Ishikawa (cell line): ENCODE data around the gene TCF4.

Experiments
- CEBPB ChIP-seq: IDR thresholded peaks from 2 replicates; pipeline ENCODE4 v1.6.1; 2012
- CREB1 ChIP-seq: IDR thresholded peaks from 2 replicates; pipeline ENCODE4 v1.6.1; 2012; ENCODE audit warnings: low read depth
- EGR1 ChIP-seq: IDR thresholded peaks from 2 replicates; pipeline ENCODE4 v1.6.1; 2012
- EP300 ChIP-seq: IDR thresholded peaks from 2 replicates; pipeline ENCODE4 v1.6.1; 2012; ENCODE audit warnings: borderline replicate concordance
- FOXM1 ChIP-seq: IDR thresholded peaks from 2 replicates; pipeline ENCODE4 v1.6.1; 2012; ENCODE audit warnings: low read depth, borderline replicate concordance
- NFIC ChIP-seq: IDR thresholded peaks from 2 replicates; pipeline ENCODE4 v1.6.1; 2012
- RAD21 ChIP-seq: IDR thresholded peaks from 2 replicates; pipeline ENCODE4 v1.6.1; 2012; ENCODE audit warnings: low read depth
- TAF1 ChIP-seq: IDR thresholded peaks from 2 replicates; pipeline ENCODE4 v1.6.1; 2012; ENCODE audit warnings: low read depth, mild to moderate bottlenecking
- TCF12 ChIP-seq: IDR thresholded peaks from 2 replicates; pipeline ENCODE4 v1.6.1; 2012; ENCODE audit warnings: low read depth
- TEAD4 ChIP-seq: IDR thresholded peaks from 2 replicates; pipeline ENCODE4 v1.6.1; 2012
- YY1 ChIP-seq: IDR thresholded peaks from 2 replicates; pipeline ENCODE4 v1.6.1; 2012; ENCODE audit warnings: low read depth
- ZBTB7A ChIP-seq: IDR thresholded peaks from 2 replicates; pipeline ENCODE4 v1.6.1; 2012; ENCODE audit warnings: low read depth
- TF ChIP-seq, protein P1 (sequence below): IDR thresholded peaks from 2 replicates; pipeline ENCODE4 v1.6.1; 2012
- TF ChIP-seq, protein P2 (sequence below): IDR thresholded peaks from 2 replicates; pipeline ENCODE4 v1.6.1; 2012; ENCODE audit warnings: low read depth, mild to moderate bottlenecking
- TF ChIP-seq, protein P3 (sequence below): IDR thresholded peaks from 2 replicates; pipeline ENCODE4 v1.6.1; 2012

The TCF4 gene

DNA sequence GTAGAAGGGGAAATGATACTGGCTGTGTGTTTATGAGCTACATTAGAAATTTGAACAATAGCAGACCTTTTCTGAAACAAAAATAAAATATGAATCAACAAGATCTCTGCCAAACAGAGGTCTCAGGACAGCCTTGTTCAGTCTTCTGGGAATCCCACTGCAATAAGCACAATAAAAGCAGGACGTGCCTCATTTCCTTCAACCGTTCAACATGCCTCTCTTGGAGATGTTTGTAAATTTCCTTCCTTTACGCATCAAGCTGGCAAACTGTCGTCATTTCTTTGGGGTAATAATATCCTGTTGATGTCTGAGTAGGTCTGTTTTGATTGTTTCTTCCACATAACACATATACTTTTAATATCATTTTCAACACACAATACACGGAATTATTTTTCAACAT is 77.2 kb downstream of the TCF4 start:
- TF ChIP-seq, protein P1, sequence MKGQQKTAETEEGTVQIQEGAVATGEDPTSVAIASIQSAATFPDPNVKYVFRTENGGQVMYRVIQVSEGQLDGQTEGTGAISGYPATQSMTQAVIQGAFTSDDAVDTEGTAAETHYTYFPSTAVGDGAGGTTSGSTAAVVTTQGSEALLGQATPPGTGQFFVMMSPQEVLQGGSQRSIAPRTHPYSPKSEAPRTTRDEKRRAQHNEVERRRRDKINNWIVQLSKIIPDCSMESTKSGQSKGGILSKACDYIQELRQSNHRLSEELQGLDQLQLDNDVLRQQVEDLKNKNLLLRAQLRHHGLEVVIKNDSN = no peak
- TF ChIP-seq, protein P2, sequence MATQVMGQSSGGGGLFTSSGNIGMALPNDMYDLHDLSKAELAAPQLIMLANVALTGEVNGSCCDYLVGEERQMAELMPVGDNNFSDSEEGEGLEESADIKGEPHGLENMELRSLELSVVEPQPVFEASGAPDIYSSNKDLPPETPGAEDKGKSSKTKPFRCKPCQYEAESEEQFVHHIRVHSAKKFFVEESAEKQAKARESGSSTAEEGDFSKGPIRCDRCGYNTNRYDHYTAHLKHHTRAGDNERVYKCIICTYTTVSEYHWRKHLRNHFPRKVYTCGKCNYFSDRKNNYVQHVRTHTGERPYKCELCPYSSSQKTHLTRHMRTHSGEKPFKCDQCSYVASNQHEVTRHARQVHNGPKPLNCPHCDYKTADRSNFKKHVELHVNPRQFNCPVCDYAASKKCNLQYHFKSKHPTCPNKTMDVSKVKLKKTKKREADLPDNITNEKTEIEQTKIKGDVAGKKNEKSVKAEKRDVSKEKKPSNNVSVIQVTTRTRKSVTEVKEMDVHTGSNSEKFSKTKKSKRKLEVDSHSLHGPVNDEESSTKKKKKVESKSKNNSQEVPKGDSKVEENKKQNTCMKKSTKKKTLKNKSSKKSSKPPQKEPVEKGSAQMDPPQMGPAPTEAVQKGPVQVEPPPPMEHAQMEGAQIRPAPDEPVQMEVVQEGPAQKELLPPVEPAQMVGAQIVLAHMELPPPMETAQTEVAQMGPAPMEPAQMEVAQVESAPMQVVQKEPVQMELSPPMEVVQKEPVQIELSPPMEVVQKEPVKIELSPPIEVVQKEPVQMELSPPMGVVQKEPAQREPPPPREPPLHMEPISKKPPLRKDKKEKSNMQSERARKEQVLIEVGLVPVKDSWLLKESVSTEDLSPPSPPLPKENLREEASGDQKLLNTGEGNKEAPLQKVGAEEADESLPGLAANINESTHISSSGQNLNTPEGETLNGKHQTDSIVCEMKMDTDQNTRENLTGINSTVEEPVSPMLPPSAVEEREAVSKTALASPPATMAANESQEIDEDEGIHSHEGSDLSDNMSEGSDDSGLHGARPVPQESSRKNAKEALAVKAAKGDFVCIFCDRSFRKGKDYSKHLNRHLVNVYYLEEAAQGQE = no peak
- TF ChIP-seq TAF1 = no peak
- no peak for TF ChIP-seq EGR1
- TF ChIP-seq EP300 = no peak
- TF ChIP-seq TEAD4 = no peak
- no peak for TF ChIP-seq YY1
- TF ChIP-seq CEBPB = no peak
- no peak for TF ChIP-seq NFIC

DNA sequence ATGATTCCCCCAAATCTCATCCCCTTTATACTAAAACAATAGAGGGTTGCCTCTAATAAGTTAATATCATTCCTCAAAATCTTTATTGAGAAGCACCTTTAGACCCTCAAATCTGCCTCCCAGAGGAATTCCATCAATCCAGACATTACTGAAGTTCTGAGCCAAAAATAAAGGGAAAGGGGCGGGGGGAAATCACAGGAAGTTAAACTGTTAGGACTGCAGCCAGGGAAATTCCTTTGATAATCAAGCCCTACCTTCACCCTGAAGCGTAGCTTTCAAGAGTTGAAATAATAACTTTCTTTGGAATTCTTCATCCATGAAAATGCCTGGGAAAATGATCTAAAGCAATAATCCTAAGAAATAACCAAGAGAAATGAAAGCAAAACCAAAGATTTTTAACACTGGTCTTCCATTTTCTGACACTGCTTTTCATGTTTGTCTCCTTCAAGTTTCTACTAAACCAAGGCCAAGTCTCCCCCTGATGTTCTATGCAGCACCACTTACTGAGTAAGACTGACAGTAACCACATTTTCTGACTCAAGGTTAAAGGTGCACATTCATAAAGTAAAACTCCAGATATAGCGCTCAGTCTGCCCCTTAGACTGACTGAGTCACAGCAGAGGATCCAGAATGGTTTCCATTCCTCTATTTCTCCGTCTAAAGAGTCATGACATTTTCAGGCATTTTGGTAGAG is 78.2 kb downstream of the TCF4 start:
- no peak for TF ChIP-seq YY1
- TF ChIP-seq EP300 = no peak
- no peak for TF ChIP-seq EGR1
- TF ChIP-seq, protein P3, sequence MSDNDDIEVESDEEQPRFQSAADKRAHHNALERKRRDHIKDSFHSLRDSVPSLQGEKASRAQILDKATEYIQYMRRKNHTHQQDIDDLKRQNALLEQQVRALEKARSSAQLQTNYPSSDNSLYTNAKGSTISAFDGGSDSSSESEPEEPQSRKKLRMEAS = no peak
- TF ChIP-seq RAD21 = no peak
- peak; percentile 53; the same call in 1 of the 2 replicates for TF ChIP-seq NFIC
- TF ChIP-seq CEBPB = no peak

DNA sequence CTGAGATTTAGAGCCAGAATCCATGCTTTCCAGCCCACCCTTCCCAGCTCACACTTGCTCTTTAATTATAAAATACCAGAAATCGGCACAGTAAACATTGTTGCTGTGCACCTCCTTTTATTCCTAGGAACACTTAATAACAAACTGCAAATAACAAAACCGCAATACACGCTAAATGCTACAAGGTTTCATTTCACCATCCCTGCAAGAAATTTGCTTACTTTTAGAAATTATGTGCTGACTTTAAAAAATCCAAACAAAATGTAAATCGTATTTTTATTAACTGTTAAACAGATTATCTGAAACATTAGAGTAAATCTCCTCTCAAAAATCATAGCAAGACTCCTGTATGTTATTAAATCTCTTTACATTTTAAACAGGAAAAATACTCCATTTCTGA is 79.3 kb downstream of the TCF4 start:
- TF ChIP-seq ZBTB7A = no peak
- TF ChIP-seq RAD21 = no peak
- TF ChIP-seq CEBPB = no peak
- no peak for TF ChIP-seq TAF1

DNA sequence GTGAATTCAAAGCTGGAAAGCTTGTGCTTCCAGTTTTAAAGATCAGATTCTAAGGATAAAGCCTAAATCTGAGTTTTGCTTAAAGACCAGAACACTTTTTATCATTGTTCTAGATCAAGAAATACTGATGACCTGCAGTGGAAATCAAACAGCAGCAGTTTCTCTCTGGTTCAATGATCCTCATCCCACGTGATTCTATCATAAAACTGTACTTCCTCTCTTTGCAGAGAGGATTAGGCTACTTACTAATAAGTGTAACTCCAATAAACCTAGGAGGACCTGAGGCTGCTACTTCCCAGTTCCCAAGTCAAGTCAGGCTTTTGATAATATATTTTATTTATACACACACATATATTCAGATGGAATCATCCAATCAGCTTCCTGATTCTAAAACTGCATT is 81.9 kb downstream of the TCF4 start:
- TF ChIP-seq, protein P3 = no peak
- TF ChIP-seq FOXM1 = no peak
- TF ChIP-seq, protein P2 = no peak
- TF ChIP-seq CEBPB = no peak
- no peak for TF ChIP-seq RAD21

DNA sequence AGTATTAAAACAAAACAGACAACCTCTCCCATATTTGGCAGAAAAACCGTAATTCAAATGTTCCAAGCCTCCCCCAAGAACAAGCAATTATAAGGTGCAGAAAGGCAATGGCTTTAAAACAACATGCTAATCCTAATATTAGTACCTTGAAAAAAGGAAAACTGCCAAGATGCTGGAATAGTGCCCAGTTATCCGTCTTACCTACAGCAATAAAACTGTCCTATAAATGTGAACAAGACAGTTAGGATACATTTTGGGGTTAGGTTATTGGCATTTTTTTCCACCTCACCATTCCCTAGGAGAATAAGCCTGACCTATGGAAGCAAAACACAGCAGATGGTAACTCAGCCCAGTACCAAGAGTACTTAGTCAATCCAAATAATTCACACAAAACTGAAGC is 83.2 kb downstream of the TCF4 start:
- TF ChIP-seq, protein P3 = no peak
- 0 out of 2 replicates have a peak, but pooled peaks have one; percentile 18 for TF ChIP-seq NFIC
- TF ChIP-seq TEAD4 = no peak

DNA sequence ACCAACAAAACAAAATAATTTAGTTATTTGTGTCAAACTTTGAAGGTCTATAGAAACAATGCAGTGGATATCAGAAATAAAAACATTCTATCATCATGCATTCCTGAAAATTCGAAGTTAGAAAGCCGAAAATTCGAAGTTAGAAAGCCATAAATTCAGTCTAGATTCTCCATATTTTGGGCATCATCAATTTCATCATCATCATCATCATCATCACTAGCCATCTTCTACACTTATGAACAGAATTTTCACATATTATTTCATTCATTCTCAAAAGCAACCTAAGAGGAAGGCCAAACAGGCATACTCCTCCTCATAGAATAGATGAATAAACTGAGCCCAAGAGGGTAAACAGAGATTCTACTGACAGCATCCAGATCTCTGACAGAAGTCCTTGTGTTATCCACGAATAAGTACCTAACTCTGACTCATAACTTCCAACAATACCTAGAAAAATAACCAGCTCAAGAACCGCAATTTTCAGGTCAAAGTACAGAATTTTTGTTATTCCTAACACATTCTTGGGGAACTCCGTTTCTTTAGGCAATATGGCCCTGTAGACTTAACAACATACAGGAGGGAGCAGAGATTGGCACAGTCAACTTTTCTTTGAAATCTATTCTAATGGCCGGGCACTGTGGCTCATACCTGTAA is 84.7 kb downstream of the TCF4 start:
- TF ChIP-seq EP300 = no peak
- no peak for TF ChIP-seq RAD21
- no peak for TF ChIP-seq EGR1

DNA sequence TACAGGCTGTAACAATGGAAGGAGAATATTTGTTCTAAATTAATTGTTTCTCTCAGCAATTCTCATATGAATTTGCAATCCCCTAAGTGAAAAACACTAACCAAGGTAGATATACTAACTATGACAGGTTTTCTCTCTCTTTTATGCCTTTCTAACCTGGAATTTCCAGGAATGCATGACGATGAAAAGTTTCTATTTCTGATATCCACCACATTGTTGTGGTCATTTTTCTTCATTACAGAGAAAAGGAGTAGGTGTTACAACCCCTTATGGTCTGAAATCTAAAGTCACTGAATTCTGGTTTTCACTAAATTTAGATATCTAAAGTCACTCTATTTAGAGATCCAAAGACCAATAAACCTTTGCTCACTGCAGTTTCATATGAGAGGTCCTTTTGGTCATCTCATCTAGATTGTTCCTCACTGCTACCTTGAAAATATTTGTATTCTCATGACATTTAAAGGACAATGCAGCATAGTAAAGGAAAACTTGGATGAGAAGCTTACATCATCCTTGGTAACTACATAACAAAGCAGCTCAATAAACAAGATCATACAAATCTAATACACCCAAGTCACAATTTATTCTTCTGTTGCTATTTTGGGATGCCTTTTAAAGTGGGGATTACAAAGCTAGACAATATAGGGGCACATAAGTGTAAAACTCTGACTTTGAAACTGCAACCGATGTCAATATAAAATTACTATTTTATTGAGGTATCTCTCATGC is 85.8 kb downstream of the TCF4 start:
- no peak for TF ChIP-seq FOXM1
- no peak for TF ChIP-seq TEAD4
- no peak for TF ChIP-seq NFIC
- TF ChIP-seq, protein P3 = no peak
- no peak for TF ChIP-seq EGR1
- no peak for TF ChIP-seq TAF1
- TF ChIP-seq RAD21 = no peak
- no peak for TF ChIP-seq CEBPB
- TF ChIP-seq, protein P1 = no peak
- no peak for TF ChIP-seq ZBTB7A
- no peak for TF ChIP-seq YY1
- no peak for TF ChIP-seq TCF12
- TF ChIP-seq CREB1 = no peak
- no peak for TF ChIP-seq EP300
- TF ChIP-seq, protein P2 = no peak
